ENCODE data around the gene CEP128. TPM values are rescaled to one million over a fixed set of nuclear protein-coding genes. Genes with fewer than 3 reads are reported as not detected.

CEP128 gene
- total and polyA plus RNA-seq, 2 donors from 2014 or later = 0.43 to 9.0 TPM

DNA sequence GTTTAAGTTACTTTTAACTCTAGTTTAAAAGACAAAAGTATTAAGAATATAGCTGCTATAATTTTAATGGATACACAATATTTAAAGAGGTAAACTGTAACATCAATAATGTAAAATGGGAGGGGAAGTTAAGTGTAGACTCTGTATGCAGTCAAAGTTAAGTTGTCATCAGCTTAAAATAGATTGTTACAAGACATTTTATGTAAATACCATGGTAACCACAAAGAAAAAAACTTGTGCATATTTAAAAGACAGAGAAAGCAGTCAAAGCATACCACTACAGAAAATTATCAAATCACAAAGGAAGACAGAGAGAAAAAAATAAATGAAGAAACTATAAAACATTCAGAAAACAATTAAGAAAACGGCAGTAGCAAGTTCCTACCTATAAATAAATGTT is 73.3 kb downstream of the CEP128 start:
- no peaks in the 10 kb centered on the region for H3K27me3 ChIP-seq (ENCODE audit: control insufficient read depth, insufficient read depth, low read length)
- H3K4me3 ChIP-seq (ENCODE audit: low read length in 3 of 3) = no peak overlapping the region
- FAIRE-seq = no peak
- no peak for DNase-seq
- TF ChIP-seq CTCF (IDR thresholded peaks at IDR 0.05; ENCODE audit: borderline replicate concordance, extremely low read depth, insufficient read depth) = no peak
- no peaks in the 10 kb centered on the region for H3K4me1 ChIP-seq (ENCODE audit: control insufficient read depth in 2 of 3, insufficient read depth in 2 of 3, low read depth in 1 of 3, low read length in 3 of 3)
- intact Hi-C loops (cut with DNase I) = no loop called here
- no peaks in the 10 kb centered on the region for H3K36me3 ChIP-seq (ENCODE audit: control insufficient read depth in 2 of 3, insufficient read depth in 3 of 3, low read length in 3 of 3)
- no peak overlapping the region for H3K27ac ChIP-seq (ENCODE audit: low read depth in 2 of 2, low read length in 2 of 2)
- H3K9ac ChIP-seq (ENCODE audit: low read length in 3 of 3) = no peak overlapping the region
- H3K9me3 ChIP-seq (ENCODE audit: control insufficient read depth in 2 of 3, insufficient read depth in 1 of 3, low read length in 3 of 3) = peaks cover 0 to 8% (median 0%) of the 10 kb centered on the region in 3 donors

- no peak overlapping the region for H3K9ac ChIP-seq (ENCODE audit: low read length in 3 of 3)
- H3K27me3 ChIP-seq (ENCODE audit: control insufficient read depth, insufficient read depth, low read length) = no peaks in the 10 kb centered on the region
- no peak for TF ChIP-seq CTCF (IDR thresholded peaks at IDR 0.05; ENCODE audit: borderline replicate concordance, extremely low read depth, insufficient read depth)
- no peaks in the 10 kb centered on the region for H3K4me1 ChIP-seq (ENCODE audit: control insufficient read depth in 2 of 3, insufficient read depth in 2 of 3, low read depth in 1 of 3, low read length in 3 of 3)
- peaks cover 0 to 8% (median 0%) of the 10 kb centered on the region in 3 donors for H3K9me3 ChIP-seq (ENCODE audit: control insufficient read depth in 2 of 3, insufficient read depth in 1 of 3, low read length in 3 of 3)
- DNase-seq = no peak
- H3K36me3 ChIP-seq (ENCODE audit: control insufficient read depth in 2 of 3, insufficient read depth in 3 of 3, low read length in 3 of 3) = no peaks in the 10 kb centered on the region
- H3K4me3 ChIP-seq (ENCODE audit: low read length in 3 of 3) = no peak overlapping the region
- no peak overlapping the region for H3K27ac ChIP-seq (ENCODE audit: low read depth in 2 of 2, low read length in 2 of 2)
- FAIRE-seq = no peak
- intact Hi-C loops (cut with DNase I) = no loop called here
Measured at GRCh38 chr14:80867798-80868197, 73.7 kb downstream of the CEP128 start.

- Histone ChIP-seq H3K9ac (ENCODE audit: low read length in 3 of 3) (no peak overlapping the region), H3K4me1 (ENCODE audit: control insufficient read depth in 2 of 3, insufficient read depth in 2 of 3, low read depth in 1 of 3, low read length in 3 of 3) (no peaks in the 10 kb centered on the region), H3K9me3 (ENCODE audit: control insufficient read depth in 2 of 3, insufficient read depth in 1 of 3, low read length in 3 of 3) (peaks cover 0 to 8% (median 0%) of the 10 kb centered on the region in 3 donors), H3K27ac (ENCODE audit: low read depth in 2 of 2, low read length in 2 of 2) (no peak overlapping the region), H3K36me3 (ENCODE audit: control insufficient read depth in 2 of 3, insufficient read depth in 3 of 3, low read length in 3 of 3) (no peaks in the 10 kb centered on the region), H3K27me3 (ENCODE audit: control insufficient read depth, insufficient read depth, low read length) (no peaks in the 10 kb centered on the region), H3K4me3 (ENCODE audit: low read length in 3 of 3) (no peak overlapping the region)
- FAIRE-seq (no peak), DNase-seq (no peak)
- intact Hi-C loops (cut with DNase I) = no loop called here
- no peak for TF ChIP-seq CTCF (IDR thresholded peaks at IDR 0.05; ENCODE audit: borderline replicate concordance, extremely low read depth, insufficient read depth)
Measured at GRCh38 chr14:80867091-80867490, 74.4 kb downstream of the CEP128 start.

DNA sequence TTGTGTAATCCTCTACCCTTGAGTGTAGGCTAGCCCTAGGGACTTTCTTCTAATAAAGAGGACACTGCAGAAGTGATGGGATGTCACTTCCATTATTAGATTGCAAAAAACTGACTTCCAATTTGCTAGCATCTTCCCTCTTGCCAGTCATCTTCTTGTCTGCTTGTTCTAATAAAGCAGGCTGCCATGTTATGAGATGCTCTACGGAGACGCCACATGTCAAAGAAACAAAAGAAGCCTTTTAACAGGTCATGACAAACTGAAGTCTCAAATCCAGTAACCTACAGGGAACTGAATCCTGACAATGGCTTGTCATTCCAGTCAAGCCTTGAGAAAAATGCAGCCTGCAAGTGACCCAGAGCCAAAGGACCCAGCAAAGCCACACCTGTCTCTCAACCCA is 76.0 kb downstream of the CEP128 start:
- no peak overlapping the region for H3K4me3 ChIP-seq (ENCODE audit: low read length in 3 of 3)
- H3K4me1 ChIP-seq (ENCODE audit: control insufficient read depth in 2 of 3, insufficient read depth in 2 of 3, low read depth in 1 of 3, low read length in 3 of 3) = no peaks in the 10 kb centered on the region
- H3K36me3 ChIP-seq (ENCODE audit: control insufficient read depth in 2 of 3, insufficient read depth in 3 of 3, low read length in 3 of 3) = no peaks in the 10 kb centered on the region
- intact Hi-C loops (cut with DNase I) = no loop called here
- H3K9me3 ChIP-seq (ENCODE audit: control insufficient read depth in 2 of 3, insufficient read depth in 1 of 3, low read length in 3 of 3) = peaks cover 0 to 8% (median 0%) of the 10 kb centered on the region in 3 donors
- DNase-seq (no peak), FAIRE-seq (no peak)
- no peak for TF ChIP-seq CTCF (IDR thresholded peaks at IDR 0.05; ENCODE audit: borderline replicate concordance, extremely low read depth, insufficient read depth)
- H3K9ac ChIP-seq (ENCODE audit: low read length in 3 of 3) = no peak overlapping the region
- H3K27me3 ChIP-seq (ENCODE audit: control insufficient read depth, insufficient read depth, low read length) = no peaks in the 10 kb centered on the region
- no peak overlapping the region for H3K27ac ChIP-seq (ENCODE audit: low read depth in 2 of 2, low read length in 2 of 2)
